AG08395 (cell line): Measurements from ENCODE around the gene RPS6KA2.

Experiments
- DNase-seq: peaks from one replicate; pipeline ENCODE4 v3.0.0; 2012; ENCODE audit warnings: mixed read lengths, low spot score

The RPS6KA2 gene

GRCh38 chr6:166420351-166420750, 206.7 kb downstream of the RPS6KA2 start:
- DNase-seq: peak; percentile 18

DNA sequence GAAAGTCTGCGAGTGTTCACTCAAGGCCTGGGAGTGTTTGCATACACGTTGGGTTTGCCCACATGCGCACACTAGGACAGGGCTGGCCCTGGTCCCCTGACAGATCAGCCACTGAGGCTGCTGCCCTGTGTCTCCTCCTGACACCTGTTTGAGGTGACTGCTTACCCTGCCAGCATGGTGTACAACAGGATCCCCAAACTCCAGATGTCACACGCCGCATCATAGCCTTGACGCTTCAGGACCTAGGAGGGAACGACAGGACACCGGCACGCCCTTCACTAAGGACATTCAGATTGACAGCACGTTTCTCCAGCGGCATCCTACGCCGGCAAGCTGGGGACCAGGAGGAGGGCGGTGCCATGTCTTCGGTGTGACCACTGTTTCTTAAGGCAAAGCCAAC, 207.3 kb downstream of the RPS6KA2 start:
- no peak for DNase-seq

- no peak for DNase-seq
These were observed 207.8 kb downstream of the RPS6KA2 start for GRCh38 chr6:166419286-166419685.

DNA sequence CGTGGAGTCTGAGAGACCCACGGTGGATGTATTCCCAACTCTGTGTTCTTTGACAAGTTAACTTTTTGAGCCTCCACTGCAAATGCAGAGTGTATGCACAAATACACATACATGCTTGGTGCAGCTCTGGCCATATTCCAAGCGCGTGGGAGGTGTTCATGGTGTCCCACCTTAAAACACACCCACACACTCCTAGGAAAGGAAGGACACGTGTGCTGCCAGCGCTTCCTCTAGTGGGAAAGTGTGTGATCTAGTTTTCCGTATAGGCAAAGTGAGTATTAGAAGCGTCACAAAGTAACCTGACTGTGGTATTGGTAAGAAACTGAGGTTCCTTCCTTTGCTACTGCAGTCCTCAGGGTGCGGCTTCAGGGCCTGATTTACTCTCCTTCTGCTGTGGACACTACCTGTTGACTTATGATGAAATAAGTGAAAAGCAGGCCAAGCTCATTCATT, 208.3 kb downstream of the RPS6KA2 start:
- no peak for DNase-seq

- DNase-seq: no peak
These were observed 209.8 kb downstream of the RPS6KA2 start for GRCh38 chr6:166417285-166417691.

GRCh38 chr6:166415833-166416347, 211.2 kb downstream of the RPS6KA2 start:
- no peak for DNase-seq

GRCh38 chr6:166415306-166415705, 211.7 kb downstream of the RPS6KA2 start:
- DNase-seq: no peak

- no peak for DNase-seq
These were observed 213.5 kb downstream of the RPS6KA2 start for GRCh38 chr6:166413491-166413951.

DNA sequence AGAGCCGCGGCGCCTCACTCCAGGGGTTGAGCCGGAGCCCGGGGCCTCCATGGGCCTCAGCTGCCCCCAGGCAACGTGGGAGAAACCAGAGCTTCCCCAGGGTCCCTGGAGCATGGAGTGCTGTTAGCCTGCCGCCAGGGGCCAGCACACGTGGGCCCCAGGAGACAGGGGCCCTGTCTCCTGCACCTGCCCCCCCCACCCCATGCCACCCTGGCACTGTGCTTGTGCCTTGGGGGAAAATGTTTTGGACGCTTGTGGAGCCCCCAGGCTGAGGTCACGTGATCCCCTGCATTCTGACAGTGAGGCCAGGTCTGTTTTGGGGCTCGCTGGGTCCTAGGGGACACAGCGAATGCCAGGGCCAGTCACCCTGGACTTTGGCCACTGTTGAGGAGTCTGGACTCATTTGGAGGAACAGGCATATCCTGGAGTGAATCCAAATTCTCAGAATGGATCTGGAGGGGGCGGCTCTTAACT, 214.1 kb downstream of the RPS6KA2 start:
- DNase-seq: no peak

GRCh38 chr6:166412156-166412910, 214.7 kb downstream of the RPS6KA2 start:
- DNase-seq: no peak

DNA sequence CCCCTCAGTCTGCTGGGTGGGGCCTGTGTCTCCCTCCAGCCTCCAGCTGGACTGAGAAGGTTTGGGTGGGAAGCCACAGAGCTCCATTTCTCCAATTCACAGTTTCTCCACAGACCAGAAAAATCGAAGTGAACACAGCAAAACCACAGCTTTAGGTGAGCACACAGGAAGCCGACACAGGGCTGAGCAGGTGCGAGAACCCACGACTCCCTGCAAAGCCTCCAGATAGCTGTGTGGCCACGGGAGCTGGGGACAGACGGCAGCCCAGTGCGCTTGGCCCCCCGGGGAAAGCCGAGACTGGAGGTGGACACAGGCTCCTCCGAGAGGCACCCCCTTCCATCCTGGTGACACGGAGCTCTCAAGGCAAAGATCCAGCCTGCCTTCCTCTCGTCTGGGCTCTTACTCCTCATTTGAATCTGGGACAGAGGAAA, 215.3 kb downstream of the RPS6KA2 start:
- no peak for DNase-seq

- no peak for DNase-seq
These were observed 215.8 kb downstream of the RPS6KA2 start for GRCh38 chr6:166411271-166411670.

- no peak for DNase-seq
These were observed 216.6 kb downstream of the RPS6KA2 start for GRCh38 chr6:166410426-166410935.

DNA sequence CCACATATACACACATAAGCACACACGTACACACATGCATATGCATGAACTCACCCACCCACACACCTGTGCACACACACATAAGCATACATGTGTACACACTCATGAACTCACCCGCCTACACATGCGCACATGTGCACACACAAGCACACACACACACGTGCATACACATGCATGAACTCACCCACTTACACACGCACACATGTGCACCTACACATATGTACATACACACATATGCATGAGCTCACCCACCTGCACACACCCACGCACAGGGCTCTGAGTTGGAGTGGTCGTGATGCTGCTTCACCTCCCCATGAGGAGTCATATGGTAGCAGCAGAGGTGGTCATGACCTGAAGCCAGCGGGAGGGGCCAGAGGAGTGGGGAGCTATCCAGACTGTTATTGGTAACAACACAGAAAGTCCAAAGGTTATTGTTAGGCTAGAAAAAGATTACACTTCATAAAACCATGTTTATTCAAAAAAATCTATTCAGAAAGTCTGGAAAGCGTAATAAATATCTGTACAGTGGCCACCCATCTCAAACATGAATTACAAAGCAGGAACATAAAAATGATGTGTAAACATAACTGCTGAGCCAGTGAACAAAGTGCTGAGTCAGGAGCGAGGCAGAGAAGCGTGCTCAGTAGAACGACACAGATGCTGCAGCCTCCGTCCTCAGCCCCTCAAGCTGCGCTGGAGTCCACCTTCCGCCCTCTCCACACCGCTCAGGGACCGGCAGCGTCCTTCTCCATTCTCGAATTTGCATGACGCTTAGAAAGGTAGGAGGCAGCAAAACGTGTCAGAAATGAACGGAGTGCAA, 217.9 kb downstream of the RPS6KA2 start:
- no peak for DNase-seq

DNA sequence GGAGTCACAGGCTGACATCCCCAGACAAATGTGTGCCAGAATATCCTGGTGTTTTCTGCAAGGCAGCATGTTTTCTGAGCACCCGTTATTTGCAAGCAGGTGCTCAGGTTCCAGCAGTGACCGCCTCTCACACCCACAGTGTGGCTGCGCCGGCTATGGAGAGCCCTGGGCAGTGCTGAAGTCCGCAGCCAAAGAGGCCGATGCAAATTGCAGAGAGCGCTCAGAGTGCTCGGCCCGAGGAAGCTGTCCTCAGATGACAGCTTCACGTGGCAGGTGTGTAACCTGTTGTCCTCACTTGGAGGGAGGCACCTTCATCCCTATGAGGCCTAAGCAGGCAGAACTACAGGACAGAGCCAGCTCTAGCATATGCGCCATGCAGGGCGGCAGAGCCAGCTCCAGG, 220.9 kb downstream of the RPS6KA2 start:
- DNase-seq: no peak

DNA sequence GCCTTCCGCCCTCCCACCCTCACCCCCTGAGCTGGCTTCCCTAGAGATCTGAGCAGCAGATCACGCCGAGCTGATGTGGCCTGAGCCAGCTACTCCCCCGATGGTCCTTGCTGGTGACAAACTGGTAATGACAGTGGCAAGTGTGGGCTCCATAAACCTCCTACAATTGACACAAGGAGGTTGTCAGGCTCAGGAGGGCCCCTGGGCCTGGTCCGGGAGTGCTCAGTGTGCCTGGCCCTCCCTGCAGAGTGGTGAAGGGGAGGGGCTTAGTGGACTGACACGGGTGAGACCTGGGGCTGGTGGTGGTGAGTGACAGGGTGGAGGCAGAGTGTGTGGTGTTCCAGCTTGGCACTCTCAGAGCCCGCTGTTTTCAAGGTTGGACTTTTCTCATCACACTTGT, 221.7 kb downstream of the RPS6KA2 start:
- no peak for DNase-seq

GRCh38 chr6:166402582-166403277, 224.3 kb downstream of the RPS6KA2 start:
- peak; percentile 86 for DNase-seq

DNA sequence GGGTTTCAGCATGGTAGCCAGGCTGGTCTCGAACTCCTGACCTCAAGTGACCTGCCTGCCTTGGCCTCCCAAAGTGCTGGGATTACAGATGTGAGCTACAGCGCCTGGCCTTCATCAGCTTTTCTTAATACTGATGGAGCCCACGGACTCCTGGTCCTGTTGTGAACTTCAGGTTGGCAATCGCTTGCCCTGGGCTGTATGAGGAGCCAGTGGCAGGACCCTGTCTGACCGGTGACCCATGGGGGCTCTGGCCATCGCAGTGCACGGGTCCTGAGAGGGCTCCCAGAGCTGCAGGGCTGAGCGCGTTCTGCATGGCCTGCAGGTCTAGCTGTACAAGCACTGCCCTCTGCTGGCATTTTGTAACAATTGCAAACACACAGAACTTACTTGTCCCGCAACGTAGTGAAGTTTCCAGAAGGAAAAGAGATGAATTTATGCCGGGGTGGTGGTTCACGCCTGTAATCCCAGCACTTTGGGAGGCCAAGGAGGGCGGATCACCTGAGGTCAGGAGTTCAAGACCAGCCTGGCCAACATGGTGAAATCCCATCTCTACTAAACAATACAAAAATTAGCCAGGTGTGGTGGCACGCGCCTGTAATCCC, 226.3 kb downstream of the RPS6KA2 start:
- DNase-seq: peak; percentile 69

DNA sequence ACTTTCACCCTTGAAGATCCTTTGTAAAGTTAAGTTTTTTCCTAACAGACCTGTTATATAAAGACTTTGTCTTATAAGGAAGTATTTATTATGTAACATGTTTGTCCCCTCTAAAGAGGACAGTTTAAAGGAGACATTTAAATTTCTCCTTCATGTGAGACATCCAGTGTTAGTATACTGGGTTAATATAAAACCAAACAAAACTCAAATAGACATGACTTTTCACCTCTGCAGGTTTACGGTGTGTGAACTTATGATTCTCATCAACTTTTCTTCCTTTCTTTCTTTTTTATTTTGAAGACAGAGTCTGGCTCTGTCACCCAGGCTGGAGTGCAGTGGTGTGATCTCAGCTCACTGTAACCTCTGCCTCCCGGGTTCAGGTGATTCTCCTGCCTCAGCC, 226.9 kb downstream of the RPS6KA2 start:
- no peak for DNase-seq

DNA sequence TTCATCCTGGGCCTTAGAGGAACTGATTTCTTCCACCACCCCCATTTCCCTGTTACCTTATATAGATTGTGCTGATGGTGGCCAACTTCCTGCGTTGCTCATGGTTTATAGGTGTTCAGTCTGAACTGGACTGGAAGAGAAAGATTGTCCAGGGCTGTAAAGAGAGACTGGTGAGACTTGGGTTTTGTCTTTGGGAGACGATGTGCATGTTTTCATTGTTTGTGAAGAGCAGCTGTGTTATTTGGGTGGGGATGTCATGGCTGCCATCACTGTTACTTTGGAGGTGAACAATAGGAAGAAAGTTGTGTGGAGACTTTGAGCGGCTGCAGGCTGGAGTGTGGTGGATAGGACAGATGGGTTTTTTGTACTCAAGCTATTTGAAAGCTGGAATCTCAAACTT, 228.7 kb downstream of the RPS6KA2 start:
- DNase-seq: no peak

DNA sequence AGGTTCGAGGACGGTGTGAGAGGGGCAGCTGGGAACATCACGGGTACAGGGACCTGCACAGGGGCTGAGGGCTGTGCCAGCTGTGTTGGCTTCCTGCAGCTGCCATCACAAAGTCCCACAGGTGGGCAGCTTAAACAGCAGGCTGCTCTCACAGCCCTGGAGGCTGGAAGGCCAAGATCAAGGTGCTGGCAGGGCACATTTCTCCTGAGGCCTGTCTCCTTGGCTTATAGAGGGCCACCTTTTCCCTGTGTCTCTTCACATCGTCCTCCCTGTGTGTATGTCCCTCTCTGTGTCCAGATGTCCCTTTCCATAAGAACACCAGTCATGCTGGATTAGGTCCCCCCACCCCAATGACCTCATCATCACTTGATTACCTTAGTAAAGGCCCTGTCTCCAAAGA, 229.2 kb downstream of the RPS6KA2 start:
- no peak for DNase-seq

GRCh38 chr6:166395778-166396177, 231.3 kb downstream of the RPS6KA2 start:
- no peak for DNase-seq
